Esophagus muscularis mucosa (tissue), 3 donors: ENCODE results near the gene NLRP9.

ENCODE experiments used
- CTCF ChIP-seq, 3 experiments: fragments of 200-600 bp in 2 of 3; fragments of 450-650 bp in 1 of 3; sonication (generic) in 2 of 3; IDR thresholded peaks; one replicate each; pipeline ENCODE4 v1.5.1; 2017 to 2019; ENCODE audit warnings: antibody characterized with exemption in 3 of 3, mild to moderate bottlenecking in 2 of 3, moderate library complexity in 1 of 3
- POLR2A ChIP-seq: fragments of 450-650 bp; IDR thresholded peaks from one replicate; pipeline ENCODE4 v1.6.1; 2017; ENCODE audit warnings: antibody characterized with exemption, moderate library complexity, mild to moderate bottlenecking, low read depth
- POLR2AphosphoS5 ChIP-seq, 2 donors: sonication (generic); formaldehyde crosslinking; IDR thresholded peaks; one replicate each; pipeline ENCODE4 v1.6.1; 2017; ENCODE audit warnings: antibody characterized with exemption in 2 of 2

- TF ChIP-seq CTCF (IDR thresholded peaks at IDR 0.05) (no peak), POLR2A (no peak), POLR2AphosphoS5 (IDR thresholded peaks at IDR 0.05) (no peak)
Observed at GRCh38 chr19:55777528-55777927, 39.3 kb upstream of the NLRP9 start.
